ENCODE results near the gene SOX15. TPM values are rescaled to one million over a fixed set of nuclear protein-coding genes. Genes with fewer than 3 reads are reported as not detected.

The SOX15 gene
- total and polyA plus RNA-seq, 2 of the 13 experiments (the other 11 are each of a cell fraction or from before 2014, with no cell fraction given) = 0.07 to 0.18 TPM

DNA sequence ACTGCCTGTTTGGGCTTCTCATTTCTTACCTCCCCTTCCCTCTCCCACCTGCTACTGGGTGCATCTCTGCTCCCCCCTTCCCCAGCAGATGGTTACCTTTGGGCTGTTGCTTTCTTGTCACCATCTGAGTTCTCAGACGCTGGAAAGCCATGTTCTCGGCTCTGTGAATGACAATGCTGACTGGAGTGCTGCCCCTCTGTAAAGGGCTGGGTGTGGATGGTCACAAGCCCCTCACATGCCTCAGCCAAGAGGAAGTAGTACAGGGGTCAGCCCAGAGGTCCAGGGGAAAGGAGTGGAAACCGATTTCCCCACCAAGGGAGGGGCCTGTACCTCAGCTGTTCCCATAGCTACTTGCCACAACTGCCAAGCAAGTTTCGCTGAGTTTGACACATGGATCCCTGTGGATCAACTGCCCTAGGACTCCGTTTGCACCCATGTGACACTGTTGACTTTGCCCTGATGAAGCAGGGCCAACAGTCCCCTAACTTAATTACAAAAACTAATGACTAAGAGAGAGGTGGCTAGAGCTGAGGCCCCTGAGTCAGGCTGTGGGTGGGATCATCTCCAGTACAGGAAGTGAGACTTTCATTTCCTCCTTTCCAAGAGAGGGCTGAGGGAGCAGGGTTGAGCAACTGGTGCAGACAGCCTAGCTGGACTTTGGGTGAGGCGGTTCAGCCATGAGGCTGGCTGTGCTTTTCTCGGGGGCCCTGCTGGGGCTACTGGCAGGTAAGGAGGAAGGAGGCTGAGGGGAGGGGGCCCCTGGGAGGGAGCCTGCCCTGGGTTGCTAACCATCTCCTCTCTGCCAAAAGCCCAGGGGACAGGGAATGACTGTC is 10.7 kb downstream of the SOX15 start, which contains the start of gene CD68 (continued):
- TF ChIP-seq, protein P1, sequence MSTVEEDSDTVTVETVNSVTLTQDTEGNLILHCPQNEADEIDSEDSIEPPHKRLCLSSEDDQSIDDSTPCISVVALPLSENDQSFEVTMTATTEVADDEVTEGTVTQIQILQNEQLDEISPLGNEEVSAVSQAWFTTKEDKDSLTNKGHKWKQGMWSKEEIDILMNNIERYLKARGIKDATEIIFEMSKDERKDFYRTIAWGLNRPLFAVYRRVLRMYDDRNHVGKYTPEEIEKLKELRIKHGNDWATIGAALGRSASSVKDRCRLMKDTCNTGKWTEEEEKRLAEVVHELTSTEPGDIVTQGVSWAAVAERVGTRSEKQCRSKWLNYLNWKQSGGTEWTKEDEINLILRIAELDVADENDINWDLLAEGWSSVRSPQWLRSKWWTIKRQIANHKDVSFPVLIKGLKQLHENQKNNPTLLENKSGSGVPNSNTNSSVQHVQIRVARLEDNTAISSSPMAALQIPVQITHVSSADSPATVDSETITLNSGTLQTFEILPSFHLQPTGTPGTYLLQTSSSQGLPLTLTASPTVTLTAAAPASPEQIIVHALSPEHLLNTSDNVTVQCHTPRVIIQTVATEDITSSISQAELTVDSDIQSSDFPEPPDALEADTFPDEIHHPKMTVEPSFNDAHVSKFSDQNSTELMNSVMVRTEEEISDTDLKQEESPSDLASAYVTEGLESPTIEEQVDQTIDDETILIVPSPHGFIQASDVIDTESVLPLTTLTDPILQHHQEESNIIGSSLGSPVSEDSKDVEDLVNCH (CRISPR knock-in tag; IDR thresholded peaks at IDR 0.05) = no peak
- TF ChIP-seq ZNF205 (CRISPR knock-in tag; IDR thresholded peaks at IDR 0.05) = 0 out of 2 replicates have a peak, but pooled peaks have one; percentile 21
- TF ChIP-seq, protein P2, sequence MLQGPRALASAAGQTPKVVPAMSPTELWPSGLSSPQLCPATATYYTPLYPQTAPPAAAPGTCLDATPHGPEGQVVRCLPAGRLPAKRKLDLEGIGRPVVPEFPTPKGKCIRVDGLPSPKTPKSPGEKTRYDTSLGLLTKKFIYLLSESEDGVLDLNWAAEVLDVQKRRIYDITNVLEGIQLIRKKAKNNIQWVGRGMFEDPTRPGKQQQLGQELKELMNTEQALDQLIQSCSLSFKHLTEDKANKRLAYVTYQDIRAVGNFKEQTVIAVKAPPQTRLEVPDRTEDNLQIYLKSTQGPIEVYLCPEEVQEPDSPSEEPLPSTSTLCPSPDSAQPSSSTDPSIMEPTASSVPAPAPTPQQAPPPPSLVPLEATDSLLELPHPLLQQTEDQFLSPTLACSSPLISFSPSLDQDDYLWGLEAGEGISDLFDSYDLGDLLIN (CRISPR knock-in tag; IDR thresholded peaks at IDR 0.05; ENCODE audit: borderline replicate concordance) = no peak
- TF ChIP-seq ZBTB7B (CRISPR knock-in tag; IDR thresholded peaks at IDR 0.05) = no peak
- TF ChIP-seq ZNF773 (CRISPR knock-in tag; IDR thresholded peaks at IDR 0.05; ENCODE audit: borderline replicate concordance) = no peak
- TF ChIP-seq, protein P3, sequence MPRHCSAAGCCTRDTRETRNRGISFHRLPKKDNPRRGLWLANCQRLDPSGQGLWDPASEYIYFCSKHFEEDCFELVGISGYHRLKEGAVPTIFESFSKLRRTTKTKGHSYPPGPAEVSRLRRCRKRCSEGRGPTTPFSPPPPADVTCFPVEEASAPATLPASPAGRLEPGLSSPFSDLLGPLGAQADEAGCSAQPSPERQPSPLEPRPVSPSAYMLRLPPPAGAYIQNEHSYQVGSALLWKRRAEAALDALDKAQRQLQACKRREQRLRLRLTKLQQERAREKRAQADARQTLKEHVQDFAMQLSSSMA (CRISPR knock-in tag; IDR thresholded peaks at IDR 0.05) = no peak
- TF ChIP-seq, protein P4, sequence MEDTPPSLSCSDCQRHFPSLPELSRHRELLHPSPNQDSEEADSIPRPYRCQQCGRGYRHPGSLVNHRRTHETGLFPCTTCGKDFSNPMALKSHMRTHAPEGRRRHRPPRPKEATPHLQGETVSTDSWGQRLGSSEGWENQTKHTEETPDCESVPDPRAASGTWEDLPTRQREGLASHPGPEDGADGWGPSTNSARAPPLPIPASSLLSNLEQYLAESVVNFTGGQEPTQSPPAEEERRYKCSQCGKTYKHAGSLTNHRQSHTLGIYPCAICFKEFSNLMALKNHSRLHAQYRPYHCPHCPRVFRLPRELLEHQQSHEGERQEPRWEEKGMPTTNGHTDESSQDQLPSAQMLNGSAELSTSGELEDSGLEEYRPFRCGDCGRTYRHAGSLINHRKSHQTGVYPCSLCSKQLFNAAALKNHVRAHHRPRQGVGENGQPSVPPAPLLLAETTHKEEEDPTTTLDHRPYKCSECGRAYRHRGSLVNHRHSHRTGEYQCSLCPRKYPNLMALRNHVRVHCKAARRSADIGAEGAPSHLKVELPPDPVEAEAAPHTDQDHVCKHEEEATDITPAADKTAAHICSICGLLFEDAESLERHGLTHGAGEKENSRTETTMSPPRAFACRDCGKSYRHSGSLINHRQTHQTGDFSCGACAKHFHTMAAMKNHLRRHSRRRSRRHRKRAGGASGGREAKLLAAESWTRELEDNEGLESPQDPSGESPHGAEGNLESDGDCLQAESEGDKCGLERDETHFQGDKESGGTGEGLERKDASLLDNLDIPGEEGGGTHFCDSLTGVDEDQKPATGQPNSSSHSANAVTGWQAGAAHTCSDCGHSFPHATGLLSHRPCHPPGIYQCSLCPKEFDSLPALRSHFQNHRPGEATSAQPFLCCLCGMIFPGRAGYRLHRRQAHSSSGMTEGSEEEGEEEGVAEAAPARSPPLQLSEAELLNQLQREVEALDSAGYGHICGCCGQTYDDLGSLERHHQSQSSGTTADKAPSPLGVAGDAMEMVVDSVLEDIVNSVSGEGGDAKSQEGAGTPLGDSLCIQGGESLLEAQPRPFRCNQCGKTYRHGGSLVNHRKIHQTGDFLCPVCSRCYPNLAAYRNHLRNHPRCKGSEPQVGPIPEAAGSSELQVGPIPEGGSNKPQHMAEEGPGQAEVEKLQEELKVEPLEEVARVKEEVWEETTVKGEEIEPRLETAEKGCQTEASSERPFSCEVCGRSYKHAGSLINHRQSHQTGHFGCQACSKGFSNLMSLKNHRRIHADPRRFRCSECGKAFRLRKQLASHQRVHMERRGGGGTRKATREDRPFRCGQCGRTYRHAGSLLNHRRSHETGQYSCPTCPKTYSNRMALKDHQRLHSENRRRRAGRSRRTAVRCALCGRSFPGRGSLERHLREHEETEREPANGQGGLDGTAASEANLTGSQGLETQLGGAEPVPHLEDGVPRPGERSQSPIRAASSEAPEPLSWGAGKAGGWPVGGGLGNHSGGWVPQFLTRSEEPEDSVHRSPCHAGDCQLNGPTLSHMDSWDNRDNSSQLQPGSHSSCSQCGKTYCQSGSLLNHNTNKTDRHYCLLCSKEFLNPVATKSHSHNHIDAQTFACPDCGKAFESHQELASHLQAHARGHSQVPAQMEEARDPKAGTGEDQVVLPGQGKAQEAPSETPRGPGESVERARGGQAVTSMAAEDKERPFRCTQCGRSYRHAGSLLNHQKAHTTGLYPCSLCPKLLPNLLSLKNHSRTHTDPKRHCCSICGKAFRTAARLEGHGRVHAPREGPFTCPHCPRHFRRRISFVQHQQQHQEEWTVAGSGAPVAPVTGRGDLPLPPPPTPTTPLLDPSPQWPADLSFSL (CRISPR knock-in tag; IDR thresholded peaks at IDR 0.05) = no peak
- TF ChIP-seq U2AF2 (IDR thresholded peaks at IDR 0.05; ENCODE audit: low read depth, low read length) = no peak
- TF ChIP-seq TOPORS (CRISPR knock-in tag; IDR thresholded peaks at IDR 0.05) = no peak
- no peak for TF ChIP-seq HNRNPL (IDR thresholded peaks at IDR 0.05; ENCODE audit: low read depth, low read length)
- TF ChIP-seq LCORL (IDR thresholded peaks at IDR 0.05) = no peak
- no peak; the same call in 1 of the 2 replicates for TF ChIP-seq LCORL (CRISPR knock-in tag; IDR thresholded peaks at IDR 0.05)
- no peak for TF ChIP-seq ZNF207 (IDR thresholded peaks at IDR 0.05; ENCODE audit: borderline replicate concordance)
- 0 out of 2 replicates have a peak, but pooled peaks have one; percentile 41 for TF ChIP-seq ZIK1 (CRISPR knock-in tag; IDR thresholded peaks at IDR 0.05; ENCODE audit: borderline replicate concordance, low read depth)
- TF ChIP-seq, protein P5, sequence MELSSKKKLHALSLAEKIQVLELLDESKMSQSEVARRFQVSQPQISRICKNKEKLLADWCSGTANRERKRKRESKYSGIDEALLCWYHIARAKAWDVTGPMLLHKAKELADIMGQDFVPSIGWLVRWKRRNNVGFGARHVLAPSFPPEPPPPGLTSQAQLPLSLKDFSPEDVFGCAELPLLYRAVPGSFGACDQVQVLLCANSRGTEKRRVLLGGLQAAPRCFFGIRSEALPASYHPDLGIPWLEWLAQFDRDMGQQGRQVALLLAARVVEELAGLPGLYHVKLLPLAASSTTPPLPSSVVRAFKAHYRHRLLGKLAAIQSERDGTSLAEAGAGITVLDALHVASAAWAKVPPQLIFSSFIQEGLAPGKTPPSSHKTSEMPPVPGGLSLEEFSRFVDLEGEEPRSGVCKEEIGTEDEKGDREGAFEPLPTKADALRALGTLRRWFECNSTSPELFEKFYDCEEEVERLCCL (CRISPR knock-in tag; IDR thresholded peaks at IDR 0.05; ENCODE audit: borderline replicate concordance) = no peak
- peak; percentile 100 for TF ChIP-seq RBM22 (optimal IDR thresholded peaks at IDR 0.05; ENCODE audit: low read length)
- TF ChIP-seq MAFF (IDR thresholded peaks at IDR 0.05; ENCODE audit: low read depth, low read length) = peak; percentile 65

Data from HepG2 (cell line).